ENCODE results near the gene MTERF4.
"Not testable (repeated sequence)": the region's sequence is repeated elsewhere in the genome, so short reads cannot be mapped to it uniquely, and the experiment has no call there.

The MTERF4 gene

GRCh38 chr2:241105641-241106040 lies 3.6 kb upstream of the MTERF4 start:
- no peak for TF ChIP-seq CTCF (conservative IDR thresholded peaks at IDR 0.05; ENCODE audit: low read depth, low read length)
- no peak overlapping the region for H3K4me3 ChIP-seq (ENCODE audit: low read length)
- no peak for DNase-seq (ENCODE audit: low read depth)

GRCh38 chr2:241104611-241105010 lies 2.5 kb upstream of the MTERF4 start:
- DNase-seq (ENCODE audit: low read depth); H3K4me3 ChIP-seq (ENCODE audit: low read length): not testable (repeated sequence)

- no peak for DNase-seq (ENCODE audit: low read depth)
- TF ChIP-seq CTCF (conservative IDR thresholded peaks at IDR 0.05; ENCODE audit: low read depth, low read length), result no peak
- H3K4me3 ChIP-seq (ENCODE audit: low read length), result peak overlapping the region; percentile 87
Observed at GRCh38 chr2:241103176-241103595, 1.1 kb upstream of the MTERF4 start.

GRCh38 chr2:241099246-241099645 lies 2.8 kb downstream of the MTERF4 start:
- DNase-seq (ENCODE audit: low read depth), result no peak
- no peak overlapping the region for H3K4me3 ChIP-seq (ENCODE audit: low read length)
- no peak for TF ChIP-seq CTCF (conservative IDR thresholded peaks at IDR 0.05; ENCODE audit: low read depth, low read length)

GRCh38 chr2:241096979-241097378 lies 5.1 kb downstream of the MTERF4 start:
- no peak overlapping the region for H3K4me3 ChIP-seq (ENCODE audit: low read length)
- no peak for TF ChIP-seq CTCF (conservative IDR thresholded peaks at IDR 0.05; ENCODE audit: low read depth, low read length)
- DNase-seq (ENCODE audit: low read depth), result no peak

- DNase-seq (ENCODE audit: low read depth), result no peak
- no peak overlapping the region for H3K4me3 ChIP-seq (ENCODE audit: low read length)
- no peak for TF ChIP-seq CTCF (conservative IDR thresholded peaks at IDR 0.05; ENCODE audit: low read depth, low read length)
Observed at GRCh38 chr2:241095594-241096290, 6.3 kb downstream of the MTERF4 start.

GRCh38 chr2:241094924-241095420 lies 7.1 kb downstream of the MTERF4 start:
- no peak for DNase-seq (ENCODE audit: low read depth)
- H3K4me3 ChIP-seq (ENCODE audit: low read length), result no peak overlapping the region
- no peak for TF ChIP-seq CTCF (conservative IDR thresholded peaks at IDR 0.05; ENCODE audit: low read depth, low read length)

Measured in retinal pigment epithelial cell (primary cell).